ENCODE data around the gene BRIP1.

- TF ChIP-seq, protein P1, sequence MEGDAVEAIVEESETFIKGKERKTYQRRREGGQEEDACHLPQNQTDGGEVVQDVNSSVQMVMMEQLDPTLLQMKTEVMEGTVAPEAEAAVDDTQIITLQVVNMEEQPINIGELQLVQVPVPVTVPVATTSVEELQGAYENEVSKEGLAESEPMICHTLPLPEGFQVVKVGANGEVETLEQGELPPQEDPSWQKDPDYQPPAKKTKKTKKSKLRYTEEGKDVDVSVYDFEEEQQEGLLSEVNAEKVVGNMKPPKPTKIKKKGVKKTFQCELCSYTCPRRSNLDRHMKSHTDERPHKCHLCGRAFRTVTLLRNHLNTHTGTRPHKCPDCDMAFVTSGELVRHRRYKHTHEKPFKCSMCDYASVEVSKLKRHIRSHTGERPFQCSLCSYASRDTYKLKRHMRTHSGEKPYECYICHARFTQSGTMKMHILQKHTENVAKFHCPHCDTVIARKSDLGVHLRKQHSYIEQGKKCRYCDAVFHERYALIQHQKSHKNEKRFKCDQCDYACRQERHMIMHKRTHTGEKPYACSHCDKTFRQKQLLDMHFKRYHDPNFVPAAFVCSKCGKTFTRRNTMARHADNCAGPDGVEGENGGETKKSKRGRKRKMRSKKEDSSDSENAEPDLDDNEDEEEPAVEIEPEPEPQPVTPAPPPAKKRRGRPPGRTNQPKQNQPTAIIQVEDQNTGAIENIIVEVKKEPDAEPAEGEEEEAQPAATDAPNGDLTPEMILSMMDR (IDR thresholded peaks at IDR 0.05) = no peak
- TF ChIP-seq POLR2AphosphoS5 (IDR thresholded peaks at IDR 0.05; ENCODE audit: low read depth, low read length) (no peak), TCF7L2 (IDR thresholded peaks at IDR 0.05; ENCODE audit: low read depth, low read length) (no peak)
Measured at GRCh38 chr17:61744252-61744651, 119.1 kb downstream of the BRIP1 start.
